GM19324 (cell line): ENCODE data around the gene GRM2.
"Not testable (repeated sequence)": the region's sequence is repeated elsewhere in the genome, so short reads cannot be mapped to it uniquely, and the experiment has no call there.

Experiments used
- ATAC-seq: cut with Tn5 transposase; IDR thresholded peaks from one replicate; pipeline ENCODE4 v1.9.1; 2021; ENCODE audit warnings: mild to moderate bottlenecking, moderate library complexity; ENCODE audit not compliant: unreplicated experiment, low FRiP score

The GRM2 gene

GRCh38 chr3:51719410-51720025 is 12.7 kb downstream of the GRM2 start:
- ATAC-seq: no peak

GRCh38 chr3:51720292-51721061 is 13.6 kb downstream of the GRM2 start:
- no peak for ATAC-seq

GRCh38 chr3:51721062-51721745 is 14.3 kb downstream of the GRM2 start:
- no peak for ATAC-seq

DNA sequence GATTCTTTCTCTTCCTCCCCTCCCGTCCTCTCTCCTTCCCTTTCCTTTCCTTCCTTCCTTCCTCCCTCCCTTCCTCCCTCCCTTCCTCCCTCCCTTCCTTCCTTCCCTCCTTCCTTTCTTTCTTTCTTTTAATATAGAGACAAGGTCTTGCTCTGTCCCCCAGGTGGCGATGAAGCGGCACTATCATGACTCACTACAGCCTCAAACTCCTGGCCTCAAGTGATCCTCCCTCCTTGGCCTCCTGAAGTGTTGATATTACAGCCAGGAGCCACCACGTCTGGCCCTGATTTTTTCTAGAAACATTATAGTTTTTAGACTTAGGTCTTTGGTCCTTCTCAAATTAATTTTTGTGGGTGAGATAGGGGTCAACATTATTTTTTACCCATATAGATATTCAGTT is 15.5 kb downstream of the GRM2 start:
- ATAC-seq: no peak

DNA sequence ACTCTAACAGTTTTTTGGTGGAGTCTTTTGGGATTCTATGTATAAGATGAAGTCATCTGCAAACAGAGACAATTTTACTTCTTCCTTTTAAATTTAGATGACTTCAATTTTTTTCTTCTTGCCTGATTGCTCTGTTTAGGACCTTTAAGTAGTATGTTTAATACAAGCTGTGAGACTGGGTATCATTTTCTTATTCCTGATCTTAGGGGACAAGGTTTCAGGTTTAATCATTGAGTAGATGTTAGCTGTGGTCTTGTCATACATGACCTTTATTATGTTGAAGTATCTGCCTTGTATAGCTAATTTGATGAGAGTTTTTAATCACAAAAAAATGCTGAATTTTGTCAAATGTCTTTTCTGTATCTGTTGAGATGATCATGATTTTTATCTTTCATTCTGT is 20.6 kb downstream of the GRM2 start:
- no peak for ATAC-seq

DNA sequence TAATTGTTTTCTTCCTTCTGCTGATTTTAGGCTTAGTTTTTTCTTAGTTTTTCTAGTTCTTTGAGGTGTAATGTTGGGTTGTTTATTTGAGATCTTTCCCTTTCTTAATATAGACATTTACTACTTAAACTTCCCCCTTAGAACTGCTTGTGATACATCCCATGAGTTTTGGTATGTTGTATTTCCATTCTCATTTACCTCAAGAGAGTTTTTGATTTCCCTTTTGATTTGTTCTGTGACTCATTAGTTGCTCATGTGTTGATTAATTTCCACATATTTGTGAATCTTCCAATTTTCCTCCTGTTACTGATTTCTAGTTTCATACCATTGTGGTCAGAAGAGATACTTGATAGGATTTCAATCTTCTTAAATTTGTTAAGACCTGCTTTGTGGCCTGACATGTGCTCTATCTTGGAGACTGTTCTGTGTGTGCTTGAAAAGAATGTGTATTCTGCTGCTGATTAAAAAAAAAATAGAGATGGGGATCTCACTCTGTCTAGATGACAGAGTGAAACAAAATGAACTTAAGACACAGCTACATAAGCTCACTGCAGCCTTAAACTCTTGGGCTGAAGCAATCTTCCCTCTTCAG is 22.3 kb downstream of the GRM2 start:
- ATAC-seq: no peak

DNA sequence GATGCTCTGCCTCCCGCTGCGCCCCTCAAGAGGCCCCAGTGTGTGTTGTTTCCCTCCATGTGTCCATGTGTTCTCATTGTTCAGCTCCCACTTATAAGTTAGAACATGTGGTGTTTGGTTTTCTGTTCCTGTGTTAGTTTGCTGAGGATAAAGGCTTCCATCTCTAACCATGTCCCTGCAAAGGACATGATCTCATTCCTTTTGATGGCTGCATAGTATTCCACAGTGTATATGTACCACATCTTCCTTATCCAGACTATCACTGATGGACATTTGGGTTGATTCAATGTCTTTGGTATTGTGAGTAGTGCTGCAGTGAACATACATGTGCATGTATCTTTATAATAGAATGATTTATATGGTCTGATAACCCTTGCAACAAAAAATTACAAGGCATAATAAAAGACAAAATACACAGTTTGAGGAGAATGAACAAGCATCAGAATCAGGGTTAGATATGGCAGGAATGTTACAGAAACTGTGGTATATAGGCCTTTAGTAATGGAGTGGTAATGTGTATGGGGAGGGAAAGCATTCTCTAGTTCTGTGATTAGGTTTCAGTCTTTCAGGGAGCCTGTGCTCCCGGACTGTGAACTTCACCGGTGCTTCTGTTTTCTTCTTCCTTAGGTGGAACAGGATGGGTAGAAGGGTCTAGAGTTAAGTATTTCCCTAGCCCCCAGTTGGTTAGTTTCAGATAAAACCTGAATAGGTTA is 27.1 kb downstream of the GRM2 start:
- ATAC-seq: no peak

DNA sequence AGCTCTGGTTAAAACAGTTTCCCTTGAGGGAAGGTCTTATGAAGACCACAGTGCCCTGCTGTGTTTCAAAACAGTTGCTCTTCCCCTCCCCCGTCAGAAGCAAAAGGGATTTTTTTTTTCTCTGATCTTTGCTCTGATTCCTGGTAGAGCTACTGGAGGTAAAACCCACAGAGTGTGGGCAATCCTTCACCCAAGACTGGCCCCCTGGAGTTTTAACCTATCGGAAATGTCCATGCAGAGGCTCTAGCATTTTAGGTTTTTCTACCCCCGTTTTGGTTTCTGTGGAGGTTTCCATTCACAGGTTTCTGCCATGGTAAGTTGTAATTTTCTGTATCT is 27.7 kb downstream of the GRM2 start:
- ATAC-seq: no peak

DNA sequence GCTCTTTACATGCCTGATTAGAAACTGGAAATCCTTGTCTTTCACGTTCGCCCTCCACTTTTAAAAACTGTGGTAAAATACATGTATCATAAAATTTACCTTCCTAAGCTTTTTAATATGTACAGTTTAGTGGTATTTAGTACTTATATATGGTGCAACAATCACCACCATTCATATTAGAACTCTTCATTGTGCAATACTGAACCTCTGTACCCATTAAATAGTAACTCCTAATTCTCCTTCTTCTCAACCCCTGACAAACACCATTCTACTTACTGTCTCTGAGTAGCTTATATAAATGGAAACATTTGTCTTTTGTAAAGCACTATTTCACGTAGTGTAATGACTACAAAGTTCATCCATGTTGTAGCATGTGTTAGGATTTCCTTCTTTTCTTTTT is 28.2 kb downstream of the GRM2 start:
- no peak for ATAC-seq

- no peak for ATAC-seq
Observed at GRCh38 chr3:51735950-51736349, 29.1 kb downstream of the GRM2 start.

DNA sequence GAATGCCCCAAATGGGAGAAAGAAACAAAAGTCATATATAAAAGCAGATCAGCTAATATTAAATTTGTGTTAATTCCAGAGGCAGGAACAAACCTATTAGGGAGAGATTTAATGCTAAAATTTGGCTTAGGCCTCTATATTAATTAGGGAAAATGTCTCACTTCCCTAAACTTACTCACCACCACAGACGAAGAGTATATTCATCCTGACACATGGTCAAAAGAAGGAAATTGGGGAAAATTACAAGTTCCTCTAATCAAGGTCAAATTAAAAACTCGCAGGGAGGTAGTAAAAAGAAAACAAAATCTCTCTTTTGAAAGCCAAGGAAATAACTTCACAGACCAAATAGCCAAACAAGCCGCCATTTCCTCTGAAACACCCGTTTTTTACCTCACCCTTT is 32.2 kb downstream of the GRM2 start:
- no peak for ATAC-seq

GRCh38 chr3:51742320-51742719 is 35.5 kb downstream of the GRM2 start:
- ATAC-seq: not testable (repeated sequence)

DNA sequence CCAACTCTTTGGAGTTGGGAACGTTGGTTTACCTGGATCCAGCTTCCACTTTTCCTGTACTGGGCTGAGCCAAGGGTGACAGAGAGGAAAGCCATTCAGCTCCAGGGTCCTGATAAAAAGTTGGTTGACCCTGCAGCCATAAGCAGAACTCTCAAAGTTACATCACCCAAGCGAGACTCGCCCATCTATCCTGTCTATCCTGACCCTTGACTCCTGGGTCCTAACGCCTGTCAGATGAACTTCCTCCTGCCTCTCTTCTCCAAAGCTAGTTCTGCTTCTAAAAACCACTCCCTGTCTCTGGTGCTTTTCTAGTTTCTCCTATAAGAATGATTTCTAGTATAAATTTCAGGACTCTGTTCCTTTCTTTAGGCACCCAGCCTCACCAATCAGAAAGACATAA is 36.1 kb downstream of the GRM2 start:
- ATAC-seq: not testable (repeated sequence)

GRCh38 chr3:51747840-51748239 is 41.0 kb downstream of the GRM2 start:
- no peak for ATAC-seq

DNA sequence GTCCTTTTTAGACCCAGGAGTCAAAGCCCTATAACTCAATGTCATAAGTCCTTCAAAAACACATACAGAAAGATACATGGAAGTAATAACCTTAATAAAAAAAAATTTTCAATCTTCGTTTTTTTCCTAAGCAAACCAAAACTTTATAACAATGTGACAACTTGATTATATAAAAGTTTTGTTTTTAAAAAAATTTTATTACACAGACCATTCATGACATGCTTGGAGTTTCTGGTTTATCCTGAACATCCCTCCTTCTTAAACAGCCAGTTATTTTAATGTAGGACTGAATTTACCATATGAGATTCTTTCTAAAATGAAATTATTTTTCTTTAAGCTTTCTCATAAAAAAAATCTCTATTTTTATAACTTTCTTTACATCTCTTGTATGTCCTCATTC is 41.5 kb downstream of the GRM2 start:
- no peak for ATAC-seq

- no peak for ATAC-seq
Observed at GRCh38 chr3:51750878-51751277, 44.0 kb downstream of the GRM2 start.

DNA sequence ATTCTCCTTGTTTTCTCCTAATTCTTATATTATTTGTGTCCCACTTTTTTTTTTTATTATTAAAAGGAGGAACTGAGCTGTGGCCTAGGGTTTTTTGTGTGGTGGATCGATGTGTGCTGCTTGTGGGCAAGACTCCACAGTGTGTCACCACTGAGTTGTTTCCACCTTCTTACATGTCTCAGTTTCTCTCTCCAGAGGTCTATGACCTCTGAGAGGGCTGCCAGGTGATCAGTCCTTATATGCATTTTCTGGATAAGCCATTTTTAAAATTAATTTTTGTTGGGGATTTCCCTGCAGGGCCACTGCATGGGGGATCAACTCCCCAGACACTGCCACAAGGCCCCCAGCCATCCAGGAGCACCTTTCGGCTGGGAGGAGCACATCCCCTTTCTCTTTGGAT is 44.4 kb downstream of the GRM2 start:
- no peak for ATAC-seq

DNA sequence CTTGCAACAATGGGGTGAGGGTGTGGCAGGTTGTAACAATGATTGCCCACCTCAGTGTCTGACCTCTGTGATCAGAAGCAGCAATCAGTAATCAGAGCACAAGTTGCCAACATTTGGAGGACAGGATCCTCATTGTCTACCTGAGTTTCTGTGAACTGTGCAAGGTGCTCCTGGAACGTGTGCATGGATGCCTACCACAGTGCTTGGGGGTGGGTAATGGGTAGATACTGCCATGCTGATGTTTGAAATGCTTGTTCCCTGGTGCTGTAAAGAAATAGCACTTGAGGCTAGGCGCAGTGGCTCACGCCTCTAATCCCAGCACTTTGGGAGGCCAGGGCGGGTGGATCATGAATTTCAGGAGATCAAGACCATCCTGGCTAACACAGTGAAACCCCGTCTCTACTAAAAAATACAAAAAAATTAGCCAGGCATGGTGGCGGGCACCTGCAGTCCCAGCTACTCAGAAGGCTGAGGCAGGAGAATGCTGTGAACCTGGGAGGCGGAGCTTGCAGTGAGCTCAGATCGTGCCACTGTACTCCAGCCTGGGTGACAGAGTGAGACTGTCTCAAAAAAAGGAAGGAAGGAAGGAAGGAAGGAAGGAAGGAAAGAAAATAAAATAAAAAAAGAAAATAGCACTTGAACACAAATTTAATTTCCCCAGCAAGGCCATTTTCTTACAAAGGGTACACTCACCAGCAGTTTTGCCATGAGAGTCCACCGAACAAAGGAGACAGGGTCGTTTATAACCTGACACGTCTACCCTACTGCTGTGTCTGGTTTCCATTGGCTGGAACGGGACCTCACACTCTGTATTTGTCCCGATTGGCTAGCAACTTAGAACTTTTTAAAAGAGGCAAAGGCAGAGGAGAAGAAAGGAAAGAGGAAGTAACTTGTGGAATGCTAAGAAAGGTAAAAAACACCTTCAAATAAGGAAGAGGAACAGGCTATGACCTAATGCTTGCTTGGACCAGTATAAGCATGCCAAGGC is 47.2 kb downstream of the GRM2 start:
- ATAC-seq: not testable (repeated sequence)

- ATAC-seq: no peak
Observed at GRCh38 chr3:51759203-51759602, 52.3 kb downstream of the GRM2 start.
